HG03521 (cell line): Measurements from ENCODE around the gene PRPS1L1.

Source experiments
- ATAC-seq: cut with Tn5 transposase; IDR thresholded peaks from one replicate; pipeline ENCODE4 v1.9.1; 2021; ENCODE audit warnings: mild to moderate bottlenecking, moderate library complexity; ENCODE audit not compliant: unreplicated experiment

The PRPS1L1 gene

GRCh38 chr7:18016547-18017444, 10.8 kb downstream of the PRPS1L1 start:
- no peak for ATAC-seq

GRCh38 chr7:18013936-18014335, 13.7 kb downstream of the PRPS1L1 start:
- ATAC-seq: no peak

GRCh38 chr7:18004372-18004771, 23.3 kb downstream of the PRPS1L1 start:
- ATAC-seq: no peak

GRCh38 chr7:18003286-18003994, 24.2 kb downstream of the PRPS1L1 start:
- no peak for ATAC-seq

GRCh38 chr7:17998692-17999091, 29.0 kb downstream of the PRPS1L1 start:
- ATAC-seq: no peak

GRCh38 chr7:17996442-17997223, 31.0 kb downstream of the PRPS1L1 start:
- ATAC-seq: no peak

GRCh38 chr7:17996040-17996439, 31.6 kb downstream of the PRPS1L1 start:
- ATAC-seq: no peak

GRCh38 chr7:17994079-17994850, 33.4 kb downstream of the PRPS1L1 start:
- ATAC-seq: no peak

GRCh38 chr7:17991866-17992648, 35.6 kb downstream of the PRPS1L1 start:
- ATAC-seq: no peak

- no peak for ATAC-seq
These were observed 36.9 kb downstream of the PRPS1L1 start for GRCh38 chr7:17990761-17991160.

GRCh38 chr7:17989546-17989945, 38.1 kb downstream of the PRPS1L1 start:
- ATAC-seq: no peak

GRCh38 chr7:17988858-17989257, 38.8 kb downstream of the PRPS1L1 start:
- no peak for ATAC-seq

GRCh38 chr7:17988141-17988540, 39.5 kb downstream of the PRPS1L1 start:
- no peak for ATAC-seq

- ATAC-seq: no peak
These were observed 40.8 kb downstream of the PRPS1L1 start for GRCh38 chr7:17986851-17987250.

- ATAC-seq: no peak
These were observed 42.0 kb downstream of the PRPS1L1 start for GRCh38 chr7:17985473-17986239.

GRCh38 chr7:17984288-17984687, 43.4 kb downstream of the PRPS1L1 start:
- no peak for ATAC-seq

GRCh38 chr7:17983221-17984062, 44.2 kb downstream of the PRPS1L1 start:
- no peak for ATAC-seq

GRCh38 chr7:17976952-17977351, 50.7 kb downstream of the PRPS1L1 start:
- no peak for ATAC-seq
